Inferior parietal cortex (tissue), 1 donor: ENCODE results near the gene CKAP2L.

Experiments
- DNase-seq: peaks from one replicate; pipeline ENCODE4 v3.0.0-alpha.2; 2016; ENCODE audit errors: extremely low spot score

Gene CKAP2L

GRCh38 chr2:112791693-112792230, 27.4 kb upstream of the CKAP2L start:
- no peak for DNase-seq

- DNase-seq: no peak
Measured at GRCh38 chr2:112791019-112791418, 26.6 kb upstream of the CKAP2L start.

GRCh38 chr2:112790305-112790704, 25.9 kb upstream of the CKAP2L start:
- no peak for DNase-seq

- no peak for DNase-seq
Measured at GRCh38 chr2:112789186-112789585, 24.8 kb upstream of the CKAP2L start.

- DNase-seq: no peak
Measured at GRCh38 chr2:112788653-112789052, 24.2 kb upstream of the CKAP2L start.

GRCh38 chr2:112787729-112788393, 23.5 kb upstream of the CKAP2L start:
- DNase-seq: no peak

GRCh38 chr2:112787294-112787693, 22.9 kb upstream of the CKAP2L start:
- no peak for DNase-seq

- DNase-seq: peak; percentile 16
Measured at GRCh38 chr2:112784199-112785189, 20.1 kb upstream of the CKAP2L start, which contains the start of gene IL1A. TSS of gene IL1A (minus strand) at chr2:112784493. CDS start at chr2:112783770, 723 bp downstream.

GRCh38 chr2:112783187-112783714, 18.8 kb upstream of the CKAP2L start:
- no peak for DNase-seq

- no peak for DNase-seq
Measured at GRCh38 chr2:112782234-112782799, 17.9 kb upstream of the CKAP2L start.

GRCh38 chr2:112779598-112779997, 15.2 kb upstream of the CKAP2L start:
- DNase-seq: no peak

- no peak for DNase-seq
Measured at GRCh38 chr2:112777036-112777435, 12.6 kb upstream of the CKAP2L start.

- DNase-seq: no peak
Measured at GRCh38 chr2:112776113-112776512, 11.7 kb upstream of the CKAP2L start.

GRCh38 chr2:112774536-112775285, 10.3 kb upstream of the CKAP2L start:
- DNase-seq: no peak

GRCh38 chr2:112773556-112773955, 9.1 kb upstream of the CKAP2L start:
- DNase-seq: no peak

GRCh38 chr2:112772911-112773475, 8.6 kb upstream of the CKAP2L start:
- no peak for DNase-seq

- no peak for DNase-seq
Measured at GRCh38 chr2:112772322-112772721, 7.9 kb upstream of the CKAP2L start.

GRCh38 chr2:112768432-112768831, 4.0 kb upstream of the CKAP2L start:
- DNase-seq: no peak

GRCh38 chr2:112767693-112768330, 3.4 kb upstream of the CKAP2L start:
- no peak for DNase-seq

- no peak for DNase-seq
Measured at GRCh38 chr2:112765251-112765650, 842 bp upstream of the CKAP2L start.
